GM19023 (cell line): ENCODE results near the gene ZNF622.

Experiments
- ATAC-seq: cut with Tn5 transposase; IDR thresholded peaks from one replicate; pipeline ENCODE4 v1.9.1; 2021; ENCODE audit warnings: mild to moderate bottlenecking, moderate library complexity; ENCODE audit not compliant: unreplicated experiment

Gene ZNF622

DNA sequence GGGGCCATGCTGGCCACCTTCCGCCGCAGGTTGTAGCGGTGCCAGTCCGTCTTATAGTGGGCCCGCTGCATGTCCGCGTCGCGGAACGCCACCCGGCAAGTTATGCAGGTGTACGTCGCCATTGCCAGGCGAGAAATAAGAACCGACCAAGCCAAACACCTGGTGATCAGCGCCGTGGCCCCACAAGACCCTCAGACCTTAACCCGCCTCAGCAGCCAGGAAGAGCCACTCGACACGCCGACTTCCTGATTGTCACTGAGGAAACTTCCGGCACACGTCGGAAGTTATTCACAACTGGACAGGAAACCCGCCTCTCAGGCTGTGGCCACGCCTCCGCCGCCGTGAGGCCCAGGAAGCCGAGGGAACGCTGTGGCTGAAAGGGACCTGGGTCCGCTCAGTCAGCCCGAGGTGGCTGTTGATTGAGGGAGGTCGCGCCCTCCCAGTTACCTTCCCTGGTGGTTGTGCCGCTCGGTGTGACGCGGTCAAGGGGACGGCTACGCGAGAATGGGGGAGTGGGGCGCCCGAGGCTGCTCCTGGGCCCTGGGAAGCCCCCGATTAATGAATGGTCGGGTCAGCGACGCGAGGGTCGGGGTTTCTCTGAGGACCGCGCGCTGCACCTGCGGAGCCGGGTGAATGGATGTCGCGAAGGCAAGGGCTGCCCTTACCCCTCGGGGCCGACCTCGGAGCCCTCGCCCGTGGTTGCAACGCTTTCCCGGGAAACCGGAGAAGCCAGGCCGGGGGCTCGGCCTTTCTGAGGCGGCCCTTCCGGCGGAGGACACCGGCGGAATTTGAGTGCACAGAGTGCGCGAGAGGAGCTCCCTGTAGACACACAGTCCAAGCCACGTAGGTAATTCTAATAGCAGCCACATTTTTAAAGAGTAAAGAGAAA, at the start of gene ZNF622:
ZNF622 (minus strand) TSS at position 257 of the 889 bp plus-strand sequence; CDS start at position 122, 135 bp downstream.
- ATAC-seq = peak; percentile 88

DNA sequence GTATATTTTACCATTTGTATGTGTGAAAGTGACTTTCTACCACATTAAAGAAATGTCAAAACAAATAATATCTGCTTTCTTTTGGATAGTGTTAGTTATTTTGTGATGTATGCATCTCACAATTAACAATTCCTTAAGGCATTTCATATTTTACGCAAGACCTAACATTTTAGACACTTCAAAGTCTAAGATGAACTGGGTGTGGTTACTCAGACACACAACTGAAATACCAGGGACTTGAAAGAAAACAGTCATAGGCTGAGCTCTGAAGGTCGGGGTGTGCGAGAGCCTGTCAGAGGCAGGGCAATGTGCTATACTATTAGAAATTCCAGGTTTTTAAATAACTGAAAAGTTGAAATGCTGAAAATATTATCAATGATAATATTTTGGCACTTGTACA, 44.5 kb upstream of the ZNF622 start:
- ATAC-seq = no peak

DNA sequence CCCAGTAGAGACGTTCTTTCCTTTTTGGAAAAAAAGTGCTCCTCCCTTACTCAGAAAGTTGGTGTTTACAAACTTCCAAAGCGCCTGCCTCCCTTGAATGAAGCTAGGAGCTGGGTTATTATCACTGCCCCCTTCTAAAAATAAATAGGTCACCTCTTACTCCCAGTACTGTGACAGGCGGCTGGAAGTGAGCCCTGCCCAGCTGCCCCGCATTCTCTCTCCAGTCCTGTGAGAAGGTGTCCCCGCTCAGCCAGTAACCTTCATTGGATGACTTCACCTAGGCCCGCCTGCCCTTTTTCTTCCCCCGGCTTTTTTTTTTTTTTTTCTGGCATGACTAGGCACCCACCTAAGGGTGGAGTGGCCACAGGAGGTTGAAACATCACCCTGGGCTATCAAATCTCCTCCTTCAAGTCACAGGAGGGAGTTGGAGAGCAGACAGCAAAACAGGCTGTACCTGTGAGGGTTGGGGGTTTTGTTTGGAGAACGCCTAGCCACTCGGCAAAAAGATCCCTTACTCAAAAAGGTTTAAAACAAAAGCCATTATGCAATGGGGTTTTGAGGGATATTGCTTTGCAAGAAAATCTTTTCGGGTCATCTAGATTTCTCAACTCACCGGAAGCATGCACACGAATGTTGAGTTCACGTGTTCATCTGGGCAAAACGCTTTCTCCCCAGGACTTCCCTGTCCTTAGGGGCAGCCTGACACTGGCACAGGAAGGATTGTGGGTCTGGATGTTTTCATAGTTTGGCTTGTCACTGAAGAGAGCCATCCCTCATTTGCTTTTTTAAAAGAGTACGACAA, 43.3 kb upstream of the ZNF622 start:
- no peak for ATAC-seq

GRCh38 chr5:16507716-16508115, 42.1 kb upstream of the ZNF622 start:
- no peak for ATAC-seq

GRCh38 chr5:16505904-16506303, 40.3 kb upstream of the ZNF622 start:
- no peak for ATAC-seq

DNA sequence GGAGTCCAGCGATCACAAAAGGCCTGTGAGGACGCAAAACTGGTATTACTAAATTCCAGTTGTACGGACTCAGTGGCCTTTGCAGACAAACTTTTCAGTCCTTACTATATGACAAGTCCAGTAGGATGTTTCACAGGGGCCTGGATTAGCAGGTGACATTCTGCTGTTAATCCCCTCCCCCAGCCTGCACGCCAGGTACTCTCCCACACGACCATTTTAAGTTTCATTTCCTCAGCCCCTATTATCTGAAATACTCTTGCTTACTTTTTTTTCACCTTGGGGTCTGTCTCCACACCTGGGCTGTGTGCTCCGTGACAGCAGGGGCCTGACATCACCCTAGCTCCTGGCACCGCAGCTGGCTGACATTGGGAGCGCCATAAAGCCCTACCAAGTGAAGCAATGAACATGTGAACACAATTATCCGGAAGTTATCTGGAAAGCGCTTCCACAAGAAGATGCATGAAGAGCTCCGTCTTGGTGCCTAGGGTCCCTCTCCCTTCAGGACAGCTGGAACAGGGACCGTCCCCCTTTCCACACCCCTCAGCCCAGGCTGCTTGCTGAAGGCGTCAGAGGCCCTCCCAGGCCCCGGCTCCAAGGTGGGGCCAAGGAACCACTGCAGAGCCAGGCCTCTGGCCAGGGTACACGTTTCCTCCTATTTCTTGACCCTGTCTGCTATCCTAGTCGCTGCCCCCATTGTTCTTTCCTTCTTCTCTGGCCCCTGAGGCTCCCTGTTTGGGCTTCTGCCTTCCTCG, 39.7 kb upstream of the ZNF622 start:
- no peak for ATAC-seq

DNA sequence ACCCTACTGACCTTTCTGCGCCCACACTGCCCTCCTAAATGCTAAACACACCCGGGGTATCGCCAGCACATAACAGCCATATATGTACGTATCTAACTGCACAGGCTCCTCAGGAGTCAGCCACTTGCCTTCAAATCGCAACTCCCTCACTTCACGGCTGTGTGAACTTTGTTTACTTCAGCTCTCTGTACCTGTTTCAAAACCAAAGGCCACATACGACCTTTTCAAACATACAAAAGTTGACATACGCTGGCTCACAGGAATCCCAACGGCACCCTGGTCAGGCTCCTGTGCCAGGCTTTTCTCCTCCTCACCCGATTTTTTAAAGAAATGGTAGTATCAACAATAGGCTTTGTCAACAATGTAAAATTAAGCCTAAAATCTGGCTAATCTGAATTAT, 39.0 kb upstream of the ZNF622 start:
- no peak for ATAC-seq

- ATAC-seq = no peak
These were observed 37.3 kb upstream of the ZNF622 start for GRCh38 chr5:16502866-16503265.

GRCh38 chr5:16500024-16500423, 34.4 kb upstream of the ZNF622 start:
- no peak for ATAC-seq

GRCh38 chr5:16497546-16497945, 31.9 kb upstream of the ZNF622 start:
- no peak for ATAC-seq

GRCh38 chr5:16493261-16493660, 27.7 kb upstream of the ZNF622 start:
- no peak for ATAC-seq

GRCh38 chr5:16492398-16493140, 27.0 kb upstream of the ZNF622 start:
- ATAC-seq = no peak

GRCh38 chr5:16490911-16491310, 25.3 kb upstream of the ZNF622 start:
- ATAC-seq = no peak

GRCh38 chr5:16489322-16489791, 23.8 kb upstream of the ZNF622 start:
- peak; percentile 69 for ATAC-seq

DNA sequence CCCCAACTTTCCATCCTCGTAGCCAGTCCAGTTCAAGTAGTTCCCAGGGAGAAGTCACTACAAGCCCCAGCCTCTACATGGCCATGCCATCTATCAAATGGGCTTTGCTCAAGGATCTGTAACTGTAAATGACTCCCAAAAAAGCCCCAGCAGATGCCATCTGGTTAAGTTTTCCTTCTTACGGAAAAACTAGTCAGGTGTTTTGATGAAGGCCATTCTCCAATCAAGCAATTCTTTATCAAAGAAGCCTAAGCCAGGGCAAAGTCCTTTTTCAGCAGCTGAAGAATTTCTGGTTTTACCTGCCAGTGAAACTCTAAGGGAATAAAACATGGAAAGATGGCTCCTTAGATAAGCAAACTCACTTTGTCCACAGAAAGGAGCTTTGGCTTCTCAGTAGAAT, 21.9 kb upstream of the ZNF622 start:
- ATAC-seq = no peak

GRCh38 chr5:16486711-16487111, 21.1 kb upstream of the ZNF622 start:
- no peak for ATAC-seq

- ATAC-seq = no peak
These were observed 20.1 kb upstream of the ZNF622 start for GRCh38 chr5:16485656-16486055.

GRCh38 chr5:16484081-16484480, 18.5 kb upstream of the ZNF622 start:
- ATAC-seq = no peak

DNA sequence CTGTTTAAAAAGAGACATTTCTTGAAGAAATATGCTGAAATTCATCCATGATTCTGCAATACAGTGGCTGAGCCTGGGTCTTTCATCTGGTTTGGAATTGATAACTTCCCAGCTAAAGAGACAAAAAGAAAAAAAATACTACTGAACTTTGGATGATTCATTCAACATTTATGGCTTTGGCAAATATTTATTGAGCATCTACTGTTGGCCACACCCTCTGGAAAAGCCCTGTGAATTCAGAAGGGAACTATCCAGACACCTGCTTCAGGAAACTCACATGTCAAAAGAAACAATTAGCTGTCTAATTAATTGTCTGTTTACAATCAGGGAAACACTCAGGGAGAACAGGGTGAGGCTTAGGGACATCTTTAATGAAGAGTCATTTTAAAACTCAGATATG, 17.8 kb upstream of the ZNF622 start:
- ATAC-seq = no peak

- no peak for ATAC-seq
These were observed 17.3 kb upstream of the ZNF622 start for GRCh38 chr5:16482891-16483290.
